ENCODE results near the gene LPAR5. TPM values are rescaled to one million over a fixed set of nuclear protein-coding genes. Genes with fewer than 3 reads are reported as not detected.

The LPAR5 gene
- total RNA-seq, 1 experiment from 2014 or later, result 0.29 TPM

- no peak for DNase-seq (ENCODE audit: low read depth)
Measured at GRCh38 chr12:6639151-6639801, 3.5 kb upstream of the LPAR5 start.

GRCh38 chr12:6638305-6638704 is 2.5 kb upstream of the LPAR5 start:
- DNase-seq (ENCODE audit: low read depth), result no peak

GRCh38 chr12:6635375-6635855 is 344 bp downstream of the LPAR5 start:
- no peak for DNase-seq (ENCODE audit: low read depth)

- no peak for DNase-seq (ENCODE audit: low read depth)
Measured at GRCh38 chr12:6632026-6632983, 3.5 kb downstream of the LPAR5 start.

GRCh38 chr12:6631549-6631961 is 4.2 kb downstream of the LPAR5 start:
- DNase-seq (ENCODE audit: low read depth), result no peak

- DNase-seq (ENCODE audit: low read depth), result no peak
Measured at GRCh38 chr12:6630736-6631135, 5.0 kb downstream of the LPAR5 start.

- DNase-seq (ENCODE audit: low read depth), result no peak
Measured at GRCh38 chr12:6627616-6628015, 8.1 kb downstream of the LPAR5 start.

GRCh38 chr12:6626654-6627283 is 9.0 kb downstream of the LPAR5 start:
- DNase-seq (ENCODE audit: low read depth), result no peak

GRCh38 chr12:6620885-6621274 is 14.9 kb downstream of the LPAR5 start:
- no peak for DNase-seq (ENCODE audit: low read depth)

GRCh38 chr12:6620137-6620884 is 15.4 kb downstream of the LPAR5 start:
- DNase-seq (ENCODE audit: low read depth), result no peak

- DNase-seq (ENCODE audit: low read depth), result no peak
Measured at GRCh38 chr12:6618483-6619225, 17.1 kb downstream of the LPAR5 start.

- no peak for DNase-seq (ENCODE audit: low read depth)
Measured at GRCh38 chr12:6615802-6616201, 20.0 kb downstream of the LPAR5 start.

- DNase-seq (ENCODE audit: low read depth), result no peak
Measured at GRCh38 chr12:6614513-6615172, 21.1 kb downstream of the LPAR5 start.

- peak; percentile 96 for DNase-seq (ENCODE audit: low read depth)
Measured at GRCh38 chr12:6613776-6614512, 21.8 kb downstream of the LPAR5 start.

- DNase-seq (ENCODE audit: low read depth), result peak; percentile 88
Measured at GRCh38 chr12:6613015-6613775, 22.6 kb downstream of the LPAR5 start.

- no peak for DNase-seq (ENCODE audit: low read depth)
Measured at GRCh38 chr12:6612652-6613014, 23.1 kb downstream of the LPAR5 start.

GRCh38 chr12:6612247-6612646 is 23.5 kb downstream of the LPAR5 start:
- DNase-seq (ENCODE audit: low read depth), result no peak

- DNase-seq (ENCODE audit: low read depth), result no peak
Measured at GRCh38 chr12:6608592-6609281, 27.0 kb downstream of the LPAR5 start.

Data from HT1080 (cell line).